GM19023 (cell line): ENCODE data around the gene HOXA11.

Experiments used
- ATAC-seq: cut with Tn5 transposase; IDR thresholded peaks from one replicate; pipeline ENCODE4 v1.9.1; 2021; ENCODE audit warnings: mild to moderate bottlenecking, moderate library complexity; ENCODE audit not compliant: unreplicated experiment

HOXA11 gene

GRCh38 chr7:27185013-27185853 lies at the start of gene HOXA11:
TSS of gene HOXA11 (minus strand) at chr7:27185232. CDS start at chr7:27185144, 88 bp downstream.
- ATAC-seq = no peak

- no peak for ATAC-seq
Measured at GRCh38 chr7:27229448-27229847, 44.4 kb upstream of the HOXA11 start.

GRCh38 chr7:27224983-27225934 lies 40.2 kb upstream of the HOXA11 start:
- ATAC-seq = no peak

GRCh38 chr7:27223941-27224575 lies 39.0 kb upstream of the HOXA11 start:
- no peak for ATAC-seq

- ATAC-seq = no peak
Measured at GRCh38 chr7:27221201-27221797, 36.3 kb upstream of the HOXA11 start.

- no peak for ATAC-seq
Measured at GRCh38 chr7:27220440-27220955, 35.5 kb upstream of the HOXA11 start.

GRCh38 chr7:27219821-27220220 lies 34.8 kb upstream of the HOXA11 start:
- no peak for ATAC-seq

GRCh38 chr7:27217951-27218350 lies 32.9 kb upstream of the HOXA11 start:
- ATAC-seq = no peak

GRCh38 chr7:27215356-27215755 lies 30.3 kb upstream of the HOXA11 start:
- ATAC-seq = no peak

GRCh38 chr7:27214239-27214950 lies 29.4 kb upstream of the HOXA11 start:
- no peak for ATAC-seq

GRCh38 chr7:27213433-27214238 lies 28.6 kb upstream of the HOXA11 start:
- ATAC-seq = no peak

- ATAC-seq = no peak
Measured at GRCh38 chr7:27212497-27213432, 27.7 kb upstream of the HOXA11 start.

GRCh38 chr7:27211764-27212204 lies 26.8 kb upstream of the HOXA11 start:
- no peak for ATAC-seq

GRCh38 chr7:27211084-27211446 lies 26.0 kb upstream of the HOXA11 start:
- no peak for ATAC-seq

GRCh38 chr7:27210441-27211083 lies 25.5 kb upstream of the HOXA11 start:
- no peak for ATAC-seq

- ATAC-seq = no peak
Measured at GRCh38 chr7:27209933-27210440, 25.0 kb upstream of the HOXA11 start.

GRCh38 chr7:27208998-27209397 lies 24.0 kb upstream of the HOXA11 start:
- ATAC-seq = no peak
